ENCODE data around the gene METTL17. TPM values are rescaled to one million over a fixed set of nuclear protein-coding genes. Genes with fewer than 3 reads are reported as not detected.

METTL17 gene
- total and polyA plus RNA-seq, 10 donors = 58.9 to 119 (median 77.6) TPM

DNA sequence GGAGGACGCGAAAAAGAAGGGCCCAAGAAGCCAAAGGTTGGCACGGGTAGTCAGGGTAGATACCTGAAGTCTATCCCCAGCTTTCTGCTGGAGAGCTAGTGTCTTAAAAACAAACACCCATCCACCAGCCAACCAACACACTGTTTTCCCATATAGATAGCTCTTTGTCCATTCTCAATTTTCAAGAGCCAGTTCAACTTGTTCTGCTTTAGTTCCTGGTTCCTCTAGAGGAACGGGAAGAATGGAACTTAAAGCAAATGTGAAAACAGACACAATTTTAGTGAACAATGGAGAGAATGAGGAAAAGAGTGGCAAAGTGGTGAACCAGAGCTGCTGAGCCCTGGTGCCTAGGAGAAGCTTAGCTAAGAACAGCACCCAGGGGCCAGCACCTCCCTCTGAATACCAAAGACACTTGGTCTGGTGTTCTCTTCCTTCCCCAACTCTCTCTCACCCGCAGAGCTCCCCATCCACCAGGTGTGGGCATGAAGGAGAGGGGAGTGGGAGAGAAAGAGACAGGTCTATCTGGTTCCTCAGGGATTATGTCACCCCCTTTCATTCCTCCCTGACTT, 31.3 kb downstream of the METTL17 start:
- 84 to 93% (median 88%) methylated on average over 5 of the region's 5 CpGs for WGBS, 5 donors
- H3K36me3 ChIP-seq = peaks cover 0 to 61% (median 25%) of the 10 kb centered on the region in 6 donors
- TF ChIP-seq POLR2A (IDR thresholded peaks at IDR 0.05) = no peak
- TF ChIP-seq, protein P1, sequence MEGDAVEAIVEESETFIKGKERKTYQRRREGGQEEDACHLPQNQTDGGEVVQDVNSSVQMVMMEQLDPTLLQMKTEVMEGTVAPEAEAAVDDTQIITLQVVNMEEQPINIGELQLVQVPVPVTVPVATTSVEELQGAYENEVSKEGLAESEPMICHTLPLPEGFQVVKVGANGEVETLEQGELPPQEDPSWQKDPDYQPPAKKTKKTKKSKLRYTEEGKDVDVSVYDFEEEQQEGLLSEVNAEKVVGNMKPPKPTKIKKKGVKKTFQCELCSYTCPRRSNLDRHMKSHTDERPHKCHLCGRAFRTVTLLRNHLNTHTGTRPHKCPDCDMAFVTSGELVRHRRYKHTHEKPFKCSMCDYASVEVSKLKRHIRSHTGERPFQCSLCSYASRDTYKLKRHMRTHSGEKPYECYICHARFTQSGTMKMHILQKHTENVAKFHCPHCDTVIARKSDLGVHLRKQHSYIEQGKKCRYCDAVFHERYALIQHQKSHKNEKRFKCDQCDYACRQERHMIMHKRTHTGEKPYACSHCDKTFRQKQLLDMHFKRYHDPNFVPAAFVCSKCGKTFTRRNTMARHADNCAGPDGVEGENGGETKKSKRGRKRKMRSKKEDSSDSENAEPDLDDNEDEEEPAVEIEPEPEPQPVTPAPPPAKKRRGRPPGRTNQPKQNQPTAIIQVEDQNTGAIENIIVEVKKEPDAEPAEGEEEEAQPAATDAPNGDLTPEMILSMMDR (IDR thresholded peaks at IDR 0.05 in 8 of 11, conservative IDR thresholded peaks at IDR 0.05 in 3 of 11) = no peak
- TF ChIP-seq POLR2AphosphoS5 (IDR thresholded peaks at IDR 0.05) = no peak

DNA sequence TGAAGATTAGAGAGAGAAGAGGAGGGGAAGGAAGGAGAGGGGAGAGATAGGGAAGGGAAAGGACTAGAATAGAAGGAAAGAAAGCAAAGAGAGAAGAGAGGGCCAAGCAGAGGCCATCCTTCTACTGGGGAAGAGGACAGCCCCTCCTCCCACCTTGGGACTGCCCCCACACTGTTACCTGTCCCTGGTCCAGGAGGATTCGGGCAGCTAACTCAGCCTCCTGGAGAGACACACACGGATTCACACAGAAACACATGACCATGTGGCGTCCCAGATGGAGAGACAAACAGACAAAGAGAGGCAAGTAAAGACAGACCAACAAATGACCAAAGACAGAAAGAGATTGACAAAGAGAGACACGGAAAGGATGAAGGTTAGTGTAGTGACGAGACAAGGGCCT, 32.9 kb downstream of the METTL17 start:
- Histone ChIP-seq H3K36me3 (peaks cover 0 to 46% (median 19%) of the 10 kb centered on the region in 6 donors), H3K27ac (peak overlapping the region in 6 of 8 donors; percentile 81 to 93 (median 87)), H3K4me1 (peaks cover 13 to 90% (median 59%) of the 10 kb centered on the region in 6 donors), H3K9me3 (no peaks in the 10 kb centered on the region), H3K27me3 (replicated peaks in 1 of 7) (peaks cover 0 to 31% (median 0%) of the 10 kb centered on the region in 7 donors), H3K4me3 (peak overlapping the region in 4 of 8 donors; percentile 78 to 90 (median 80))
- intact Hi-C loops (cut with DNase I; ENCODE audit: low total_unique reads) = no loop called here
- WGBS, 5 donors = 69 to 82% (median 77%) methylated on average over 5 of the region's 5 CpGs
- no peak for TF ChIP-seq POLR2AphosphoS5 (IDR thresholded peaks at IDR 0.05)
- TF ChIP-seq, protein P1 (IDR thresholded peaks at IDR 0.05 in 8 of 11, conservative IDR thresholded peaks at IDR 0.05 in 3 of 11) = no peak
- DNase-seq = no peak

More for the DNA sequence above, 31.3 kb downstream of the METTL17 start:
- Histone ChIP-seq H3K9me3 (no peaks in the 10 kb centered on the region), H3K27me3 (replicated peaks in 1 of 7) (peaks cover 0 to 31% (median 0%) of the 10 kb centered on the region in 7 donors), H3K4me3 (no peak overlapping the region), H3K4me1 (peaks cover 13 to 97% (median 66%) of the 10 kb centered on the region in 6 donors), H3K27ac (peak overlapping the region in 6 of 8 donors; percentile 3 to 93 (median 73))
- intact Hi-C loops (cut with DNase I; ENCODE audit: low total_unique reads) = no loop called here
- DNase-seq = no peak

DNA sequence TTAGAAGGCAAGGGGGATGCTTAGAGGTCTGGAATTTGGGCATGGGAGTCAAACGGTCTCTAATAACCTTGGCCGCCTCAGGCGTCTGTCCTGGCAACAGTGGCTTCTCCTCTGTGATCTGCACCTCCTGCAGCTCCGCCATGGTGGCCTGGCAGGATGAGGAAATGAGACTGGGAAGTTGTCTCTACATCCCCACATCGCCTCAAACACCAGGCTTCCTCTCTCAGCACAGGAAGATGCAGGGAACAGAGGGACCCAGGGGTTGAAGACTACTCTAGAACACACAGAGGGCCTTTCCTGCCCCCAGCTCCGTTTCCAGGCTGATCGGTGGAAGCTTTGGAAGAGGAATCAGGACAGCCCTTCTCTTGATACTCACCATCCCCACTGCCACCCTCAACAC, 33.4 kb downstream of the METTL17 start:
- peak overlapping the region in 6 of 8 donors; percentile 6 to 90 (median 78) for H3K4me3 ChIP-seq
- DNase-seq = no peak
- H3K4me1 ChIP-seq = peaks cover 11 to 85% (median 55%) of the 10 kb centered on the region in 6 donors
- no peaks in the 10 kb centered on the region for H3K9me3 ChIP-seq
- peaks cover 0 to 31% (median 0%) of the 10 kb centered on the region in 7 donors for H3K27me3 ChIP-seq (replicated peaks in 1 of 7)
- TF ChIP-seq POLR2AphosphoS5 (IDR thresholded peaks at IDR 0.05) (peak in 2 of 3 donors; percentile 57 to 77), POLR2A (IDR thresholded peaks at IDR 0.05) (no peak)
- TF ChIP-seq, protein P1 (IDR thresholded peaks at IDR 0.05 in 8 of 11, conservative IDR thresholded peaks at IDR 0.05 in 3 of 11) = no peak
- intact Hi-C loops (cut with DNase I; ENCODE audit: low total_unique reads) = no loop called here
- peak overlapping the region in 7 of 8 donors; percentile 66 to 93 (median 86) for H3K27ac ChIP-seq
- WGBS, 5 donors = 40 to 60% (median 45%) methylated on average over 7 of the region's 7 CpGs
- peaks cover 0 to 41% (median 17%) of the 10 kb centered on the region in 6 donors for H3K36me3 ChIP-seq

DNA sequence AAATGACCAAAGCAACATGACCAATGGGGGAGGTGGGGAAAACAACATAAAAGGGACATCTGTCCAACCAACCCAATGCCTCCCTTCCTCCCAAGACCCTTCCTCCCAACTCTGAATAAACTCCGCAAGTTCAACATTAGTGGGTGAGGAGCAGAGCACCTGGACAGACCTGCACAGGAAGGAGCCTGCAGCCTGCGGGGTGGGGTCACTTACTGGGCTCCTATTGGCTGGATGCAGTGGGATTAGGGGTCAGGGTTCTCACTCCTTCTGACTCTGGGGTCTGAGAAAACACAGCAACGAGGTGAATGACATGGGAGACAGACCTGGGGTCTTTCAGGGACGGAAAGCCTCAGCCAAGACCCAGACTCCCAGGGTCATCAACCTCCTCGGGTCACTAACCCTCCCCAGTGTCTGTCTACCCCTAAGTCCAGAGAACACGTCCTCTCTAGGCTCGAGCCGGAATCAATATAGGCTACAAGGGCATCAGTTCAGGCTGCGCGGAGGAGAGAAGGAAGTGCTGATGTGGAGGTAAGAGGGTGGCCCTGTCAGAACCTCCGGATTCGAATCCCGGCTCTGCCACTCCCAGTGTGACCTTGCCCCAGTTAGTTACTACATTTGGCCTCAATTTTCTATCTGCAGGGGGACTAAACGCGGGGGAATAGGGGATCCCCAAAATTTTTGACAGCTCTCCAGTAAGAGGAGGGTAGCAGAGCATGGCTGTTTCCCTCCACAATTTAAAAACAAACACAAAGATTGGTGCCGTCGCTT, 34.2 kb downstream of the METTL17 start:
- Histone ChIP-seq H3K4me1 (peaks cover 8 to 77% (median 48%) of the 10 kb centered on the region in 6 donors), H3K36me3 (peaks cover 0 to 33% (median 13%) of the 10 kb centered on the region in 6 donors), H3K27ac (peak overlapping the region; percentile 66 to 93 (median 85)), H3K4me3 (peak overlapping the region; percentile 76 to 90 (median 80)), H3K9me3 (no peaks in the 10 kb centered on the region), H3K27me3 (replicated peaks in 1 of 7) (peaks cover 0 to 31% (median 0%) of the 10 kb centered on the region in 7 donors)
- 20 to 27% (median 22%) methylated on average over 16 to 17 of the region's 17 CpGs for WGBS, 5 donors
- no peak for TF ChIP-seq POLR2A (IDR thresholded peaks at IDR 0.05)
- peak in 1 of 3 donors; percentile 37 for TF ChIP-seq POLR2AphosphoS5 (IDR thresholded peaks at IDR 0.05)
- no peak for DNase-seq
- intact Hi-C loops (cut with DNase I; ENCODE audit: low total_unique reads) = no loop called here
